Transverse colon (tissue), 4 donors: ENCODE measurements around the gene FAM20C.

Experiments
- CTCF ChIP-seq, 5 experiments: fragments of 200-600 bp in 3 of 5; fragments of 450-650 bp in 2 of 5; sonication (generic) in 3 of 5; IDR thresholded peaks; 1 replicate in 2 of 5; 2 replicates in 3 of 5; pipeline ENCODE4 v1.5.1; 2016 to 2017; ENCODE audit warnings: antibody characterized with exemption in 5 of 5, inconsistent platforms in 3 of 5, mild to moderate bottlenecking in 2 of 5, moderate library complexity in 1 of 5
- EP300 ChIP-seq: sonication (generic); formaldehyde crosslinking; IDR thresholded peaks from one replicate; pipeline ENCODE4 v1.6.1; 2017; ENCODE audit warnings: antibody characterized with exemption, low read depth
- POLR2A ChIP-seq: fragments of 450-650 bp; IDR thresholded peaks from one replicate; pipeline ENCODE4 v1.6.1; 2016; ENCODE audit warnings: antibody characterized with exemption, mild to moderate bottlenecking, moderate library complexity
- POLR2AphosphoS5 ChIP-seq, 3 donors: sonication (generic); formaldehyde crosslinking; IDR thresholded peaks; one replicate each; pipeline ENCODE4 v1.6.1; 2016; ENCODE audit warnings: antibody characterized with exemption in 3 of 3

DNA sequence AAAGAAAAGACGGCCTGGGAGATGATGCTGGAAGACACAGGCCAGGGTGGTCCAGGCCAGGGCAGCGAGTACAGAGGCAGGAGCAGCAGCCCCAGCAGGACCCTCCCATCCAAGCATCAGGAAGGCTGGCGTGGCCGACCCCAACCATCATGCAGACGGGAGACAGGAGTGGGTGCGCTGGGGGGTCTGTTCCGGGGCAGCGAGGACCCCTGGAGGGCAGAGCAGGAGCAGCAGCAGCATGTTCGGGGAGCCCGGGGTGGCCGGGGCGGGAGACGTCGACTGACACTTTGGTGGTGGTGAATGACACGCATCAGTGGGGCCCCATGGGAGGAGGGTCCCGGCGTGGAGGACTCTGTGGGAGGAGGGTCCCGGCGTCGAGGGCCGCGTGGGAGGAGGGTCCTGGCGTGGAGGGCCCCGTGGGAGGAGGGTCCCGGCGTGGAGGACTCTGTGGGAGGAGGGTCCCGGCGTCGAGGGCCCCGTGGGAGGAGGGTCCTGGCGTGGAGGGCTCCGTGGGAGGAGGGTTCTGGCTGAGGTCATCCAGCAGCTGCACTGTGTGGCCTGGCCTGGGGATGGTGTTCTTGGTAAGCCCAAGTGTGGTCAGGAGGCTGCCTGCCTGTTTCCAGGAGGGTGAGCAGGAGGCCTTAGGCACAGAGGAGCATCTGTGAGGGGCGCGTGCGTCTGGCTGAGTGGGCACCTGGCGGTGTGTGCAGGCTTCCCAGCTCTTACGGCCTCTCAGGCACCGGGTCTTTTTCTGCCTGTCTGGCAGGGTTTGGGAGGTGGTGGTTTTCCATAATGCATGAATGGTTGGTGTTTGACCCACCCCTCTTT, 38.9 kb downstream of the FAM20C start:
- TF ChIP-seq CTCF (IDR thresholded peaks at IDR 0.05) (peak in 3 of 5 experiments; percentile 13 to 15 (median 14)), EP300 (no peak), POLR2A (no peak), POLR2AphosphoS5 (IDR thresholded peaks at IDR 0.05) (no peak)
